CD4-positive, alpha-beta T cell treated with Interleukin-17A for 4 hours (primary cell): Measurements from ENCODE around the gene PHF21A.
"Not testable (repeated sequence)": the region's sequence is repeated elsewhere in the genome, so short reads cannot be mapped to it uniquely, and the experiment has no call there.

ENCODE experiments used
- DNase-seq: peaks from one replicate; pipeline ENCODE4 v3.0.0-alpha.2; 2020; ENCODE audit warnings: mixed read lengths

The PHF21A gene

GRCh38 chr11:46020084-46020599 is 101.1 kb downstream of the PHF21A start:
- DNase-seq, result no peak

- DNase-seq, result no peak
These were observed 102.6 kb downstream of the PHF21A start for GRCh38 chr11:46018651-46019050.

- no peak for DNase-seq
These were observed 103.9 kb downstream of the PHF21A start for GRCh38 chr11:46017341-46017740.

GRCh38 chr11:46015941-46016340 is 105.3 kb downstream of the PHF21A start:
- no peak for DNase-seq

GRCh38 chr11:46014168-46014567 is 107.1 kb downstream of the PHF21A start:
- DNase-seq, result not testable (repeated sequence)

GRCh38 chr11:46012185-46012584 is 109.1 kb downstream of the PHF21A start:
- DNase-seq, result no peak

GRCh38 chr11:46010100-46010499 is 111.2 kb downstream of the PHF21A start:
- DNase-seq, result no peak

- DNase-seq, result no peak
These were observed 111.6 kb downstream of the PHF21A start for GRCh38 chr11:46009647-46010046.

- peak; percentile 27 for DNase-seq
These were observed 114.7 kb downstream of the PHF21A start for GRCh38 chr11:46006418-46007070.

- no peak for DNase-seq
These were observed 117.7 kb downstream of the PHF21A start for GRCh38 chr11:46003572-46003971.

GRCh38 chr11:46002189-46002588 is 119.1 kb downstream of the PHF21A start:
- DNase-seq, result no peak

GRCh38 chr11:46001448-46001914 is 119.8 kb downstream of the PHF21A start:
- DNase-seq, result no peak

- DNase-seq, result no peak
These were observed 123.7 kb downstream of the PHF21A start for GRCh38 chr11:45997599-45997998.

- no peak for DNase-seq
These were observed 125.9 kb downstream of the PHF21A start for GRCh38 chr11:45995342-45995734.

- no peak for DNase-seq
These were observed 126.6 kb downstream of the PHF21A start for GRCh38 chr11:45994371-45995341.

- DNase-seq, result no peak
These were observed 127.7 kb downstream of the PHF21A start for GRCh38 chr11:45993531-45994001.

- no peak for DNase-seq
These were observed 132.3 kb downstream of the PHF21A start for GRCh38 chr11:45988921-45989320.

GRCh38 chr11:45985212-45985611 is 136.0 kb downstream of the PHF21A start:
- DNase-seq, result no peak

GRCh38 chr11:45984192-45984591 is 137.1 kb downstream of the PHF21A start:
- no peak for DNase-seq

- no peak for DNase-seq
These were observed 137.8 kb downstream of the PHF21A start for GRCh38 chr11:45983471-45983845.

GRCh38 chr11:45982656-45983470 is 138.4 kb downstream of the PHF21A start:
- no peak for DNase-seq

- DNase-seq, result not testable (repeated sequence)
These were observed 139.4 kb downstream of the PHF21A start for GRCh38 chr11:45981826-45982225.

GRCh38 chr11:45974806-45975205 is 146.4 kb downstream of the PHF21A start:
- DNase-seq, result no peak
